ENCODE data around the gene ICAM4. TPM values are rescaled to one million over a fixed set of nuclear protein-coding genes. Genes with fewer than 3 reads are reported as not detected.

Gene ICAM4
- total and polyA plus RNA-seq, 9 of the 15 experiments (the other 6 are each of a cell fraction or from before 2014, with no cell fraction given): 14.1 to 86.1 (median 29.6) TPM

- TF ChIP-seq ZNF277 (CRISPR knock-in tag; IDR thresholded peaks at IDR 0.05; ENCODE audit: borderline replicate concordance): no peak
- TF ChIP-seq ZNF280A (IDR thresholded peaks at IDR 0.05; ENCODE audit: low read depth, partially characterized antibody): no peak
- TF ChIP-seq ZFP36 (IDR thresholded peaks at IDR 0.05; ENCODE audit: low read depth, low read length, partially characterized antibody): no peak
- TF ChIP-seq CBX1 (IDR thresholded peaks at IDR 0.05; ENCODE audit: low read depth): peak; percentile 69; the same call in 1 of the 2 replicates
- TF ChIP-seq TFE3 (CRISPR knock-in tag; IDR thresholded peaks at IDR 0.05): peak; percentile 99
- TF ChIP-seq PHF8 (IDR thresholded peaks at IDR 0.05; ENCODE audit: borderline replicate concordance, low read length): peak; percentile 43; the same call in 1 of the 2 replicates
- TF ChIP-seq E2F6 (IDR thresholded peaks at IDR 0.05; ENCODE audit: borderline replicate concordance in 1 of 2, extremely low read depth in 1 of 2, insufficient read depth in 1 of 2, insufficient read length in 1 of 2, low read depth in 1 of 2, low read length in 1 of 2, poor library complexity in 1 of 2, severe bottlenecking in 1 of 2): peak; percentile 42 to 52
- TF ChIP-seq CBFA2T2 (conservative IDR thresholded peaks at IDR 0.05): peak; percentile 92
- TF ChIP-seq PCBP2 (IDR thresholded peaks at IDR 0.05; ENCODE audit: low read depth, low read length, poor library complexity, severe bottlenecking): no peak
- no peak for TF ChIP-seq NFIX (CRISPR knock-in tag; IDR thresholded peaks at IDR 0.05; ENCODE audit: low read depth)
- no peak for TF ChIP-seq NCOR1 (IDR thresholded peaks at IDR 0.05)
- TF ChIP-seq FOS (IDR thresholded peaks at IDR 0.05; ENCODE audit: extremely low read depth, insufficient read length): no peak
- TF ChIP-seq MAFG (tag; conservative IDR thresholded peaks at IDR 0.05): no peak
- TF ChIP-seq ZNF134 (CRISPR knock-in tag; conservative IDR thresholded peaks at IDR 0.05): no peak
- TF ChIP-seq TOE1 (IDR thresholded peaks at IDR 0.05; ENCODE audit: borderline replicate concordance): peak; percentile 100
- no peak for TF ChIP-seq TOE1 (CRISPR knock-in tag; IDR thresholded peaks at IDR 0.05; ENCODE audit: borderline replicate concordance, low read depth)
- TF ChIP-seq JUND (IDR thresholded peaks at IDR 0.05; ENCODE audit: borderline replicate concordance, low read depth, low read length): 0 out of 2 replicates have a peak, but pooled peaks have one; percentile 33
- no peak for TF ChIP-seq JUND (tag; IDR thresholded peaks at IDR 0.05; ENCODE audit: borderline replicate concordance, low read depth, low read length)
- no peak for TF ChIP-seq IRF9 (tag; IDR thresholded peaks at IDR 0.05)
- TF ChIP-seq HMG20A (CRISPR knock-in tag; conservative IDR thresholded peaks at IDR 0.05): no peak
Measured at GRCh38 chr19:10315335-10316214, 28.8 kb downstream of the ICAM4 start, which contains the start of gene FDX2 (continued).
